ENCODE data around the gene CELSR1.

The CELSR1 gene

GRCh38 chr22:46424496-46424895 lies 112.9 kb downstream of the CELSR1 start:
- H3K9me3 Mint-ChIP-seq = no peaks in the 10 kb centered on the region
- H3K4me1 Mint-ChIP-seq (ENCODE audit: low read depth) = peaks cover 9% of the 10 kb centered on the region
- H3K27ac Mint-ChIP-seq = no peak overlapping the region
- H3K4me3 Mint-ChIP-seq = no peak overlapping the region
- H3K27me3 Mint-ChIP-seq = no peaks in the 10 kb centered on the region
- no peak for DNase-seq
- no peaks in the 10 kb centered on the region for H3K36me3 Mint-ChIP-seq (ENCODE audit: low read depth)

- Mint-ChIP-seq H3K4me3 (no peak overlapping the region), H3K27me3 (no peaks in the 10 kb centered on the region), H3K4me1 (ENCODE audit: low read depth) (peaks cover 9% of the 10 kb centered on the region), H3K9me3 (no peaks in the 10 kb centered on the region), H3K36me3 (ENCODE audit: low read depth) (no peaks in the 10 kb centered on the region), H3K27ac (no peak overlapping the region)
- no peak for DNase-seq
These were observed 114.5 kb downstream of the CELSR1 start for GRCh38 chr22:46422896-46423295.

GRCh38 chr22:46421267-46421666 lies 116.2 kb downstream of the CELSR1 start:
- Mint-ChIP-seq H3K4me1 (ENCODE audit: low read depth) (peaks cover 8% of the 10 kb centered on the region), H3K36me3 (ENCODE audit: low read depth) (no peaks in the 10 kb centered on the region), H3K27me3 (no peaks in the 10 kb centered on the region), H3K9me3 (no peaks in the 10 kb centered on the region), H3K27ac (no peak overlapping the region), H3K4me3 (no peak overlapping the region)
- DNase-seq = no peak

- H3K9me3 Mint-ChIP-seq = no peaks in the 10 kb centered on the region
- no peaks in the 10 kb centered on the region for H3K27me3 Mint-ChIP-seq
- DNase-seq = no peak
- no peaks in the 10 kb centered on the region for H3K36me3 Mint-ChIP-seq (ENCODE audit: low read depth)
- no peak overlapping the region for H3K4me3 Mint-ChIP-seq
- H3K4me1 Mint-ChIP-seq (ENCODE audit: low read depth) = peaks cover under 1% of the 10 kb centered on the region
- H3K27ac Mint-ChIP-seq = no peak overlapping the region
These were observed 117.5 kb downstream of the CELSR1 start for GRCh38 chr22:46419754-46420571.

- no peak for DNase-seq
- no peaks in the 10 kb centered on the region for H3K36me3 Mint-ChIP-seq (ENCODE audit: low read depth)
- no peak overlapping the region for H3K27ac Mint-ChIP-seq
- H3K4me3 Mint-ChIP-seq = no peak overlapping the region
- no peaks in the 10 kb centered on the region for H3K4me1 Mint-ChIP-seq (ENCODE audit: low read depth)
- no peaks in the 10 kb centered on the region for H3K9me3 Mint-ChIP-seq
- H3K27me3 Mint-ChIP-seq = no peaks in the 10 kb centered on the region
These were observed 118.6 kb downstream of the CELSR1 start for GRCh38 chr22:46418827-46419226.

- H3K4me1 Mint-ChIP-seq (ENCODE audit: low read depth) = no peaks in the 10 kb centered on the region
- H3K27ac Mint-ChIP-seq = no peak overlapping the region
- DNase-seq = no peak
- no peak overlapping the region for H3K4me3 Mint-ChIP-seq
- H3K27me3 Mint-ChIP-seq = no peaks in the 10 kb centered on the region
- no peaks in the 10 kb centered on the region for H3K36me3 Mint-ChIP-seq (ENCODE audit: low read depth)
- no peaks in the 10 kb centered on the region for H3K9me3 Mint-ChIP-seq
These were observed 119.7 kb downstream of the CELSR1 start for GRCh38 chr22:46417769-46418168.

- Mint-ChIP-seq H3K27me3 (no peaks in the 10 kb centered on the region), H3K9me3 (no peaks in the 10 kb centered on the region), H3K4me3 (no peak overlapping the region), H3K36me3 (ENCODE audit: low read depth) (no peaks in the 10 kb centered on the region), H3K27ac (no peak overlapping the region), H3K4me1 (ENCODE audit: low read depth) (no peaks in the 10 kb centered on the region)
- no peak for DNase-seq
These were observed 120.4 kb downstream of the CELSR1 start for GRCh38 chr22:46416891-46417580.

GRCh38 chr22:46416520-46416871 lies 120.9 kb downstream of the CELSR1 start:
- Mint-ChIP-seq H3K9me3 (no peaks in the 10 kb centered on the region), H3K27me3 (no peaks in the 10 kb centered on the region), H3K27ac (no peak overlapping the region), H3K4me1 (ENCODE audit: low read depth) (no peaks in the 10 kb centered on the region), H3K36me3 (ENCODE audit: low read depth) (no peaks in the 10 kb centered on the region), H3K4me3 (no peak overlapping the region)
- no peak for DNase-seq

GRCh38 chr22:46415776-46416519 lies 121.5 kb downstream of the CELSR1 start:
- DNase-seq = no peak
- H3K36me3 Mint-ChIP-seq (ENCODE audit: low read depth) = no peaks in the 10 kb centered on the region
- no peaks in the 10 kb centered on the region for H3K27me3 Mint-ChIP-seq
- no peak overlapping the region for H3K4me3 Mint-ChIP-seq
- no peaks in the 10 kb centered on the region for H3K9me3 Mint-ChIP-seq
- no peaks in the 10 kb centered on the region for H3K4me1 Mint-ChIP-seq (ENCODE audit: low read depth)
- no peak overlapping the region for H3K27ac Mint-ChIP-seq

GRCh38 chr22:46414704-46415103 lies 122.7 kb downstream of the CELSR1 start:
- H3K36me3 Mint-ChIP-seq (ENCODE audit: low read depth) = no peaks in the 10 kb centered on the region
- H3K27ac Mint-ChIP-seq = no peak overlapping the region
- no peaks in the 10 kb centered on the region for H3K9me3 Mint-ChIP-seq
- no peaks in the 10 kb centered on the region for H3K27me3 Mint-ChIP-seq
- no peaks in the 10 kb centered on the region for H3K4me1 Mint-ChIP-seq (ENCODE audit: low read depth)
- H3K4me3 Mint-ChIP-seq = no peak overlapping the region
- DNase-seq = no peak

- no peaks in the 10 kb centered on the region for H3K9me3 Mint-ChIP-seq
- H3K4me3 Mint-ChIP-seq = no peak overlapping the region
- DNase-seq = no peak
- no peak overlapping the region for H3K27ac Mint-ChIP-seq
- H3K4me1 Mint-ChIP-seq (ENCODE audit: low read depth) = no peaks in the 10 kb centered on the region
- no peaks in the 10 kb centered on the region for H3K27me3 Mint-ChIP-seq
- H3K36me3 Mint-ChIP-seq (ENCODE audit: low read depth) = no peaks in the 10 kb centered on the region
These were observed 123.6 kb downstream of the CELSR1 start for GRCh38 chr22:46413725-46414379.

GRCh38 chr22:46411347-46411746 lies 126.1 kb downstream of the CELSR1 start:
- H3K9me3 Mint-ChIP-seq = no peaks in the 10 kb centered on the region
- H3K27me3 Mint-ChIP-seq = no peaks in the 10 kb centered on the region
- DNase-seq = no peak
- no peak overlapping the region for H3K4me3 Mint-ChIP-seq
- H3K36me3 Mint-ChIP-seq (ENCODE audit: low read depth) = no peaks in the 10 kb centered on the region
- no peaks in the 10 kb centered on the region for H3K4me1 Mint-ChIP-seq (ENCODE audit: low read depth)
- H3K27ac Mint-ChIP-seq = no peak overlapping the region

GRCh38 chr22:46410291-46410808 lies 127.1 kb downstream of the CELSR1 start:
- H3K4me3 Mint-ChIP-seq = no peak overlapping the region
- no peaks in the 10 kb centered on the region for H3K4me1 Mint-ChIP-seq (ENCODE audit: low read depth)
- no peaks in the 10 kb centered on the region for H3K27me3 Mint-ChIP-seq
- no peak for DNase-seq
- H3K27ac Mint-ChIP-seq = no peak overlapping the region
- no peaks in the 10 kb centered on the region for H3K36me3 Mint-ChIP-seq (ENCODE audit: low read depth)
- H3K9me3 Mint-ChIP-seq = no peaks in the 10 kb centered on the region

GRCh38 chr22:46409631-46410210 lies 127.7 kb downstream of the CELSR1 start:
- Mint-ChIP-seq H3K4me3 (no peak overlapping the region), H3K9me3 (no peaks in the 10 kb centered on the region), H3K27ac (no peak overlapping the region), H3K4me1 (ENCODE audit: low read depth) (no peaks in the 10 kb centered on the region), H3K36me3 (ENCODE audit: low read depth) (no peaks in the 10 kb centered on the region), H3K27me3 (no peaks in the 10 kb centered on the region)
- DNase-seq = no peak
